Stimulated activated naive B cell treated with anti-CD40 and anti-IgM and Interleukin-4, amounts not matched to agents 10 μg/mL and 1 μg/mL and 100 μg/mL, for 72 hours (primary cell): Measurements from ENCODE around the gene DGCR8.

Experiments
- ATAC-seq, 2 donors: fragments of 150-1000 bp; cut with Tn5 transposase; replicated peaks; 2 replicates each; pipeline ENCODE4 v1.10.0; 2021; ENCODE audit warnings: moderate library complexity in 1 of 2
- DNase-seq: peaks from one replicate; pipeline ENCODE4 v3.0.0; 2021
- H3K27ac Mint-ChIP-seq: one replicate; pipeline ENCODE4 v1.8.0; 2022; ENCODE audit warnings: mild to moderate bottlenecking, mixed read lengths
- H3K27me3 Mint-ChIP-seq, 2 donors: one replicate each; pipeline ENCODE4 v1.8.0; 2022; ENCODE audit warnings: mixed read lengths in 2 of 2
- H3K36me3 Mint-ChIP-seq, 2 donors: one replicate each; pipeline ENCODE4 v1.8.0; 2022; ENCODE audit warnings: mixed read lengths in 2 of 2, mild to moderate bottlenecking in 1 of 2
- H3K4me1 Mint-ChIP-seq, 2 donors: one replicate each; pipeline ENCODE4 v1.8.0; 2022; ENCODE audit warnings: mixed read lengths in 2 of 2, mild to moderate bottlenecking in 1 of 2
- H3K4me3 Mint-ChIP-seq, 2 donors: one replicate each; pipeline ENCODE4 v1.8.0; 2022; ENCODE audit warnings: mild to moderate bottlenecking in 2 of 2, mixed read lengths in 2 of 2, moderate library complexity in 1 of 2
- H3K9me3 Mint-ChIP-seq, 2 donors: one replicate each; pipeline ENCODE4 v1.8.0; 2022; ENCODE audit warnings: mixed read lengths in 2 of 2, mild to moderate bottlenecking in 1 of 2

The DGCR8 gene

GRCh38 chr22:20131859-20132685 is 52.0 kb downstream of the DGCR8 start:
- peaks cover 3 to 8% of the 10 kb centered on the region in 2 donors for H3K36me3 Mint-ChIP-seq
- peaks cover 23 to 54% of the 10 kb centered on the region in 2 donors for H3K4me1 Mint-ChIP-seq
- no peak for DNase-seq
- no peaks in the 10 kb centered on the region for H3K27me3 Mint-ChIP-seq
- peak; percentile 9 to 10 for ATAC-seq
- peak overlapping the region; percentile 80 to 86 for H3K4me3 Mint-ChIP-seq
- peak overlapping the region; percentile 79 for H3K27ac Mint-ChIP-seq
- no peaks in the 10 kb centered on the region for H3K9me3 Mint-ChIP-seq

DNA sequence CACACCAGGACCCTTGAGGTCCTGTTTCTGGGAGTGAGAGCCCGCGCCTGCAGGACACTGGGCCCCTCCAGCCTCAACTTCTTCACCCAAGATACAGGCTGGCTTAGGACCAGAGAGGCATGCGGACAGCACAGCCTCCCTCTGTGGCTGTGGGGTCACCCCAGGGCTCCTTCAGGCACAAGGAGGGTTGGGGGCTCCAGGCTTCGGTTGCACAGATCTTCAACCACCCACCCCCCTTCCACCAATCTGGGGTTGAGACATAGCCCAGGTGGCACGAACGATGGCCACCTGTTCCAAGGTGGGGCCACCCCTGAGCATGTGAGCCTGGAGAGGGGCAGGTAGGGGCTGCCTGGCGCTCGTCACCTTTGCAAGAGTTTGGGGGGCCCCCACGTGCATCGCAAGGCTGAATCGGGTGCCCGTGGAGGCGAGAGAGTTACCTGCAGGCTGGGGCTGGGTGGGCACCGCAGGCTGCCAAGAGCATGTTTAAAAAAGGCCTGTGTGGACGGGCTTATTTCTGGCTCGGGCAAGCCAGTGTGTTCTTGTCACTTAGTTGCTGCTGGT is 52.7 kb downstream of the DGCR8 start:
- H3K4me3 Mint-ChIP-seq: peak overlapping the region; percentile 80 to 86
- DNase-seq (no peak), ATAC-seq (no peak)
- no peaks in the 10 kb centered on the region for H3K9me3 Mint-ChIP-seq
- no peaks in the 10 kb centered on the region for H3K27me3 Mint-ChIP-seq
- peaks cover 3 to 4% of the 10 kb centered on the region in 2 donors for H3K36me3 Mint-ChIP-seq
- peaks cover 26 to 61% of the 10 kb centered on the region in 2 donors for H3K4me1 Mint-ChIP-seq
- H3K27ac Mint-ChIP-seq: peak overlapping the region; percentile 79

GRCh38 chr22:20133930-20134549 is 54.0 kb downstream of the DGCR8 start:
- Mint-ChIP-seq H3K9me3 (no peaks in the 10 kb centered on the region), H3K27ac (peak overlapping the region; percentile 42), H3K36me3 (peaks cover 0 to 4% of the 10 kb centered on the region in 2 donors), H3K4me3 (peak overlapping the region; percentile 36 to 46), H3K27me3 (no peaks in the 10 kb centered on the region), H3K4me1 (peaks cover 33 to 69% of the 10 kb centered on the region in 2 donors)
- ATAC-seq (no peak), DNase-seq (no peak)

DNA sequence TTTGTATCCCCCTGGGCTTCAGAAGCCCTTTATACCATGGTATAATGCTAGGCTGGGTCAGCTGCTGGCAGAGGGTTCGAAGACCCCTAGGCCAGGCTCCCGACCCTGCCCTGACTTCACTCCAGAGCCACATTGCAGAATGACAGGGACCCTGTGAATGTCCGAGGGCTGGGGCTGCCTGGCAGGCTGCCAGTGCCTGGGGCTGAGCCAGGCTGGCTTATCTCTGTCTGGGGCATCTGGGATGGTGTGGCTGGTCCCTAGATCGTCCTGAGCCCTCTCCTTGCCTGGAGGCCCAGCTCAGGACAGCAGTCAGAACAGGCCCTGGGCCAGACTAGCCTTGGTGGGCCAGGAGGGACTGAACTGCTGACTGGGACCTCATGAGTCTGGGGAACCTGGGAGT is 55.2 kb downstream of the DGCR8 start:
- no peaks in the 10 kb centered on the region for H3K9me3 Mint-ChIP-seq
- H3K27ac Mint-ChIP-seq: no peak overlapping the region
- no peak for DNase-seq
- H3K4me3 Mint-ChIP-seq: no peak overlapping the region
- H3K4me1 Mint-ChIP-seq: peaks cover 32 to 69% of the 10 kb centered on the region in 2 donors
- no peaks in the 10 kb centered on the region for H3K27me3 Mint-ChIP-seq
- peaks cover 3 to 12% of the 10 kb centered on the region in 2 donors for H3K36me3 Mint-ChIP-seq
- no peak for ATAC-seq

DNA sequence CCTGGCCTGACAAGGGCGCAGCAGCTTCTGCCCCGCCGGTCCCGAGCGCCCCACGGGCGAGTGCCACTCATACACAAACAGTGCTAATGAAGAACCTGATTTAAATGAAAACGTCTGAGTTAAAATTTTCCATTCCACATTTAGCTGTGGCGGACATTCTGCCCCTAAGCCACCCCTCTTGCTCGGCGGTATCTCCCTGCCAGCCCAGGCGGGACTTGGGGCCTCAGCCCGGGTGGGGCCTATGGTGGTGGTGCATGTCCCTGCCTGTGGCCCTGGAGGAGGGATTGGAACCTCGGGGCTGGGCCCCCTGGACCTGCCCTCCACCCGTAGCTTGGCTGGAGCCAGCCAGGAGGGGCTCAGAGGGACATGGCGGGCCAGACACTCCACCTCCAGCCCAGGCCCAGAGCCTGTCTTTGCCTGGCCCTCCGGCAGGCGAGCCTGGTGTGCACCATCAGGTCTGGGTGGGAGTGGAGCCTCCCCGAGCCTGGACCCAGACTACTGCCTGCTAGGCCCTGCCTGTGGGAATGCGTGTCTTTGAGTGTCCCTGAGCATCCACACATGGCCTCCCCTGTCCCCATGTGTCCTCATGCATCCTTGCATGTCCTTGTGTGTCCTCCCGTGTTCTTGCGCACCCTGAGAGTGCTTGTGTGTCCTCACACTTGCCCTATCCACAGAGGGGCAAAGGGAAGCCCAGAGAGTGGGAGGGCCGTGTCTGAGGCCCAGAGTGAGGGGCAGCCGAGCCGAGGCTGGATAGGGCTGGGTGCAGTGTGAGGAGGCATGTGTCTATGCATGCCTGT is 56.0 kb downstream of the DGCR8 start:
- peaks cover 31 to 62% of the 10 kb centered on the region in 2 donors for H3K4me1 Mint-ChIP-seq
- H3K27me3 Mint-ChIP-seq: no peaks in the 10 kb centered on the region
- ATAC-seq (no peak), DNase-seq (no peak)
- H3K27ac Mint-ChIP-seq: peak overlapping the region; percentile 47
- peak overlapping the region in 1 of 2 donors; percentile 17 for H3K4me3 Mint-ChIP-seq
- H3K36me3 Mint-ChIP-seq: peaks cover 6 to 12% of the 10 kb centered on the region in 2 donors
- H3K9me3 Mint-ChIP-seq: no peaks in the 10 kb centered on the region

DNA sequence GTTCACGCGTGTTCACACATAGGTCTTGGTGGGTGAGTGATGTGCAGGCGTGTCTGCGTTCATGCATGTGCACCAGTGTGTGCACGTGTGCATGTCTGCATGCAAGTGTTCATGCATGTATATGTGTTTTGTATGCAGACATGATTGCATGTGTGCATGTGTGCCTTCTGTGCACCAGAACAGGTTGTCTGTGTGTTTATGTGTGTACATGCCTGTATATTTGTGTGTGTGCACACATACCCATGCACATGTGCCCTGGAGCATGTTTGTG is 56.5 kb downstream of the DGCR8 start:
- Mint-ChIP-seq H3K27ac (no peak overlapping the region), H3K4me1 (peaks cover 31 to 62% of the 10 kb centered on the region in 2 donors), H3K27me3 (no peaks in the 10 kb centered on the region), H3K9me3 (no peaks in the 10 kb centered on the region), H3K4me3 (no peak overlapping the region), H3K36me3 (peaks cover 6 to 12% of the 10 kb centered on the region in 2 donors)
- no peak for DNase-seq
- no peak for ATAC-seq

DNA sequence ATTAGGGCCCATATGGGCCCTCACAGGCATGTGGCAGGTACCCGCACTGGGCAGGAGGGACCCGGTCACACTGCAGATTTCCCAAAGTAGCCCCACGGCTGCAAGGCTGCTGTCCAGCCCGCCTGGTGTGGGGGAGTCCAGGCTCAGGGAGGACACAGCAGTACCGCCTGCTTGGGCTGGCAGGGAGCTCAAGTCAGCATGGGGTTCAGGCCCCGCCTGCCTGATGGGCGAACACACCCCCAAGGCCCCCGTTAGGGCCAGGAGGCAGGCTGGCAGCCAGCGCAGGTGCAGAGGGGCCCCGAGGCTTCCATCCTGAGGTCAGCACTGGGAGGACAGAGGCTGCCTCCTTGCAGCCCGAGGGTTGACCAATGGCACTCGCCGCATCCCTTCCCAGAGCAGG is 57.1 kb downstream of the DGCR8 start:
- H3K4me3 Mint-ChIP-seq: no peak overlapping the region
- peaks cover 6 to 12% of the 10 kb centered on the region in 2 donors for H3K36me3 Mint-ChIP-seq
- peaks cover 31 to 62% of the 10 kb centered on the region in 2 donors for H3K4me1 Mint-ChIP-seq
- ATAC-seq (no peak), DNase-seq (no peak)
- H3K27me3 Mint-ChIP-seq: no peaks in the 10 kb centered on the region
- H3K27ac Mint-ChIP-seq: peak overlapping the region; percentile 68
- H3K9me3 Mint-ChIP-seq: no peaks in the 10 kb centered on the region

GRCh38 chr22:20137671-20138416 is 57.8 kb downstream of the DGCR8 start:
- Mint-ChIP-seq H3K9me3 (no peaks in the 10 kb centered on the region), H3K4me3 (peak overlapping the region in 1 of 2 donors; percentile 9), H3K36me3 (peaks cover 6 to 12% of the 10 kb centered on the region in 2 donors), H3K4me1 (peaks cover 31 to 57% of the 10 kb centered on the region in 2 donors), H3K27ac (peak overlapping the region; percentile 68), H3K27me3 (no peaks in the 10 kb centered on the region)
- DNase-seq (no peak), ATAC-seq (peak in 1 of 2 donors; percentile 11)

DNA sequence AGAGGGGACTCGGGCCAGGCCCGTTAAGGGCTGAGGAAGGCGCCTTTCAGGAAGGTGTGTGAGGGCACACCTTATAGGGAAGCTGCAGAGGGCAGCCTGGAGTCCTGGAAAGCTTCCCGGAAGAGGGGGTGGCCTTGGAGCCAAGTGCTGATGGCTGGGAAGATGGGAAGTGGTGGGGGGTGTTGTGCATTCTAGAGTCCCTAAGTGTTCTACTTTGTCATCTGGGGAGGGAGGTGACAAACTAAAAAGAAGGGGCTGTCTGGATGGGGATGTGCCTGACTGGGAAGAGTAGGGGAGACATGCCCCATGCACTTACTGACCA is 58.3 kb downstream of the DGCR8 start:
- H3K4me3 Mint-ChIP-seq: no peak overlapping the region
- peaks cover 6 to 16% of the 10 kb centered on the region in 2 donors for H3K36me3 Mint-ChIP-seq
- ATAC-seq: no peak
- H3K4me1 Mint-ChIP-seq: peaks cover 29 to 52% of the 10 kb centered on the region in 2 donors
- H3K27ac Mint-ChIP-seq: no peak overlapping the region
- no peak for DNase-seq
- H3K27me3 Mint-ChIP-seq: no peaks in the 10 kb centered on the region
- H3K9me3 Mint-ChIP-seq: no peaks in the 10 kb centered on the region

DNA sequence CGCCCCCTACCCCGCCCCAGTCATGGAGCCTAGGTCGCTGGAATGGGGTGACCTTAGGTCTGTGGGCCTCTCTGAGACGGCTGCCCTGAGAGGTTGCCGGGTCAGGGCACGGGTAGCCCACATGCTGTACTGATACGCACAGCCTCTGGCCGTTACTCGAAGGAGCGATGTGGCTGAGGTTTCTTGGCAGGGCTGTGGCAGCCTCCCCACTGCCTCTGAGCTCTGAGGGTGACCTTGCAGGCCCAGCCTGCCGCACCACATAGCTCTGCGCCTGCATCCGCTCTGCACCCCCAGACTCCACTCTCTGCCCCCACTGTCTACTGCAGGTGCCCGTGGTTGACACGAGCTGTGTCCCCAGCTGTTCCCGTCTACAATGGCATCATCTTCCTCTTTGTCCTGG is 58.8 kb downstream of the DGCR8 start:
- Mint-ChIP-seq H3K27me3 (no peaks in the 10 kb centered on the region), H3K27ac (no peak overlapping the region), H3K9me3 (no peaks in the 10 kb centered on the region), H3K36me3 (peaks cover 7 to 21% of the 10 kb centered on the region in 2 donors), H3K4me1 (peaks cover 27 to 47% of the 10 kb centered on the region in 2 donors), H3K4me3 (no peak overlapping the region)
- DNase-seq (no peak), ATAC-seq (no peak)

- H3K27me3 Mint-ChIP-seq: no peaks in the 10 kb centered on the region
- H3K4me3 Mint-ChIP-seq: no peak overlapping the region
- H3K4me1 Mint-ChIP-seq: peaks cover 23 to 40% of the 10 kb centered on the region in 2 donors
- no peak for DNase-seq
- no peak overlapping the region for H3K27ac Mint-ChIP-seq
- H3K9me3 Mint-ChIP-seq: no peaks in the 10 kb centered on the region
- no peak for ATAC-seq
- peaks cover 8 to 28% of the 10 kb centered on the region in 2 donors for H3K36me3 Mint-ChIP-seq
These were observed 59.5 kb downstream of the DGCR8 start for GRCh38 chr22:20139391-20140106.

DNA sequence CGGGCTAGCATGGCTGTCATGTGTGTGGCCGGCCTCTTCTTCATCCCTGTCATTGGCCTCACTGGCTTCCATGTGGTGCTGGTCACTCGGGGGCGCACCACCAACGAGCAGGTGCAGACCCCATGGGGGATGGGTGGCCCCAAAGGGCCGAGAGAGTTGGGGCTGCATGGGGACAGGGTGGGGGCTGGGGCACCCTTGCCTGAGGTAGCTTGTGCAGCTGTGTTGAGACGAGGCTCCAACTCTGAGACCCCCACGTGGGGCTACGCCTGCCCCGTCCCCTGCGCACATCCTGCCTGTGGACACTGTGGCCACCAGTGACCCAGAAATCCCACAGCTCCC is 60.0 kb downstream of the DGCR8 start:
- H3K27ac Mint-ChIP-seq: no peak overlapping the region
- ATAC-seq: no peak
- H3K9me3 Mint-ChIP-seq: no peaks in the 10 kb centered on the region
- H3K4me3 Mint-ChIP-seq: no peak overlapping the region
- DNase-seq: no peak
- peaks cover 8 to 28% of the 10 kb centered on the region in 2 donors for H3K36me3 Mint-ChIP-seq
- H3K27me3 Mint-ChIP-seq: no peaks in the 10 kb centered on the region
- peaks cover 20 to 35% of the 10 kb centered on the region in 2 donors for H3K4me1 Mint-ChIP-seq

DNA sequence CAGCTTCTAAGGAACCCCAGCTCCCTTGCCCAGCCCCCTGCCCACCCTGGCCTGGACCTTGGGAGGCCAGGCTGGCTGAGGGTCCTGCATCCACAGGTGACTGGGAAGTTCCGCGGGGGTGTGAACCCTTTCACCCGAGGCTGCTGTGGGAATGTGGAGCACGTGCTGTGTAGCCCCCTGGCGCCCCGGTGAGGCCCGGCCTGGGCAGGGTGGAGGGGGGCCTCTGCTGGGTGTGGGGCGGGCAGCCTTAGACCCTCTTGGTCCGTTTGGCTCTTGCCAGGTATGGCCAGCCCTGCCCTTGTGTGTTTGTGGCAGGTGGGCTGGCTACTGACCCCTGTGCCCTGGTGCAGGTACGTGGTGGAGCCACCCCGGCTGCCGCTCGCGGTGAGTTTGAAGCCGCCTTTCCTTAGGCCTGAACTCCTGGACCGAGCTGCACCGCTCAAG is 60.5 kb downstream of the DGCR8 start:
- H3K4me3 Mint-ChIP-seq: no peak overlapping the region
- peaks cover 10 to 30% of the 10 kb centered on the region in 2 donors for H3K36me3 Mint-ChIP-seq
- H3K27ac Mint-ChIP-seq: no peak overlapping the region
- no peaks in the 10 kb centered on the region for H3K27me3 Mint-ChIP-seq
- ATAC-seq (no peak), DNase-seq (no peak)
- H3K9me3 Mint-ChIP-seq: no peaks in the 10 kb centered on the region
- H3K4me1 Mint-ChIP-seq: peaks cover 18 to 30% of the 10 kb centered on the region in 2 donors
